DMS153 treated with DMSO at 0.1 percent for 48 hours (cell line): ENCODE measurements around the gene SYT6.
"Not testable (repeated sequence)": the region's sequence is repeated elsewhere in the genome, so short reads cannot be mapped to it uniquely, and the experiment has no call there.

Experiments used
- DNase-seq: peaks from one replicate; lab custom pipeline; 2025; ENCODE audit not compliant: unreplicated experiment; lab: John Stamatoyannopoulos, UW

The SYT6 gene

GRCh38 chr1:114076308-114076707, 77.4 kb downstream of the SYT6 start:
- DNase-seq: no peak

GRCh38 chr1:114075546-114076242, 78.0 kb downstream of the SYT6 start:
- no peak for DNase-seq

DNA sequence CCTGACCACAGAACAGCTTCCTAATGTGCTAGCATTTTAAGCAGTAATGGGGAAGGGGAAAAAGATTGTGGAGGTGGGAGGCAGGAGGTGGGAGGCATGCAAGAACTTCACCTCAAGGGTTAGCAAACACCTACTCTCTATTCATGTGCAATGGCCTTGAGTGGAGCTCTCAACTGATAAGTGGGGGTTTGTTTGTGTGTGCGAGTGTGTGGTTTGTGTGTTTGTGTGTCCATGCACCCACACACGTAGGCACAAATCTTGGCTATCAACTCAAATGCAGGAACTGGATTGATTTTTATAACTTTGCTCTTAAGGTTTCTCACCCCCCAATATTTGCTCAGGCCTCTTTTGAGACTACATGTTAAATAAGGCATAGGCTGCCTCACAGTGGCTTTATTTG, 78.6 kb downstream of the SYT6 start:
- DNase-seq: no peak

DNA sequence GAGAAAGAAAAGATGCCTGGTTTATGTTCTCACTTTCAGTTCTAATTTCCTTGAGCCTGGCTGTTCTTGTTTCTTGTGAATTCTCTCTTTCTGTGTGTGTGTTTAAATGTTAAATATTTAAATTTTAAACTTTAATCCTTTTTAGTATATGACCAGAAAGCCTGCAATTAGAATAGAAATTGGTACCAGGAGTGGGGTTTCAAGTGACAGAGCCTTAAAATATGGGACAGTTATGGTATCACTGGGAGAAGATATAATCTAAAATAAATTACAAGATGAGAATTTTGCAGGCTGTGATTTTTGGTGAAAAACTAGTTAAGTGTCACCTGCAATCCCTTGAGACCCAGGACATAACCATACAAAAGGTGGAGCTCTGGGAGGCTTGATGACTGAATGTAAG, 81.4 kb downstream of the SYT6 start:
- DNase-seq: no peak

- DNase-seq: not testable (repeated sequence)
Measured at GRCh38 chr1:114069762-114070161, 83.9 kb downstream of the SYT6 start.

GRCh38 chr1:114068684-114069083, 85.0 kb downstream of the SYT6 start:
- DNase-seq: not testable (repeated sequence)

DNA sequence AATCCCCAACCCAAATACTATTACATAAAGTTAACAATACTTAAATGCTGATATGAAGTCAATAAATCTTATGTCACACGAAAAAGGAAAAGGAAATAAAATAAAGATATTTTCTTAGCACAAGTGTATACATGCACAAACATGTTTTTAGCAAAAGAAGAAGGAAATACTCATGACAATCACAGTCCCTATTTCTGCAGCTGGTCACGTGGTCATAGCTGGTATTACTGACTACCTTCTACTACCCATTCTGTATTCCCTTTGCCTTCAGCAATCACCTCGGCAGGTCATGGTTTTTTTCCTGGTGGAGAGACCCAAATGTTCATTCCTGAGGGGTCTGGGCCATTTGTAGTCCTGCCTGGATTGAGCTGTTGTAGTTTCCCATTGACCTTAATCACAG, 88.0 kb downstream of the SYT6 start:
- not testable (repeated sequence) for DNase-seq

- no peak for DNase-seq
Measured at GRCh38 chr1:114063544-114063943, 90.1 kb downstream of the SYT6 start.

- DNase-seq: no peak
Measured at GRCh38 chr1:114062477-114063099, 91.1 kb downstream of the SYT6 start.

DNA sequence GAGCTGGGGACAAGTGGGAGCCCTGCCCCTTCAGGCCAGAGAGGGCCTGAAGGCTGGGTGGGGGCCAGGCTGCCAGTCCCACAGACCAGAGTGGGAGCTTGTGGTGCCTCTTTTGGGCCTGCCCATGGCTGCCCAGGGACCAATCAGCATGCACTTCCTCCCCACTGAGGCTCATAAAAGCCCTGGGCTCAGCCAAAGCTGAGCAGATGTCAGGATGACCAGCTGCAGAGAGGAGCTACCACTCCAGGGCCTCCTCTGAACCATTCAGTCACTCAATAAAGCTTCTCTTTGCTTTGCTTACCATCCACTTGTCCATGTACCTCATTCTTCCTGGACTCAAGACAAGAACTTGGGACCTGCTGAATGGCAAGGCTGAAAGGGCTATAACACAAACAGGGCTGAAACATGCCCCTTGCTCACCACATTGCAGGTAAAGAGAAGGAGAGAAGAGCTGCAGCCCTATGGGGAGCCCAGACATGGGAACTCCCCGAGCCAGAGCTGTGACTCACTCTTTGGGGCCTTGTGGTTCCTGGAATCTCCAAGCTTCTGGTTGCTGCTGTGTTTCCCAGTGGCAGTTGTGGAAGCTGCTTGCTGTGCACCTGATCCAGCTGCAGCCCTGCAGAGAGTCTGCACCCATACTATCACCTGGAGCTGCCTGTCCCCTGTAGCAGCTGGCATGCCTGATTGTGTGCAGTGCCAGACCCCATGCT, 92.4 kb downstream of the SYT6 start:
- no peak for DNase-seq

DNA sequence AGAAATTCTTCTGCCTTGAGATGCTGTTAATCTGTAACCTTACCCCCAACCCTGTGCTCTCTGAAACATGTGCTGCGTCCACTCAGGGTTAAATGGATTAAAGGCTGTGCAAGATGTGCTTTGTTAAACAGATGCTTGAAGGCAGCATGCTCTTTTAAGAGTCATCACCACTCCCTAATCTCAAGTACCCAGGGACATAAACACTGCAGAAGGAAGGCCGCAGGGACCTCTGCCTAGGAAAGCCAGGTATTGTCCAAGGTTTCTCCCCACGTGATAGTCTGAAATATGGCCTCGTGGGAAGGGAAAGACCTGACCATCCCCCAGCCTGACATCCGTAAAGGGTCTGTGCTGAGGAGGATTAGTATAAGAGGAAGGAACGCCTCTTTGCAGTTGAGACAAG, 95.4 kb downstream of the SYT6 start:
- DNase-seq: not testable (repeated sequence)

DNA sequence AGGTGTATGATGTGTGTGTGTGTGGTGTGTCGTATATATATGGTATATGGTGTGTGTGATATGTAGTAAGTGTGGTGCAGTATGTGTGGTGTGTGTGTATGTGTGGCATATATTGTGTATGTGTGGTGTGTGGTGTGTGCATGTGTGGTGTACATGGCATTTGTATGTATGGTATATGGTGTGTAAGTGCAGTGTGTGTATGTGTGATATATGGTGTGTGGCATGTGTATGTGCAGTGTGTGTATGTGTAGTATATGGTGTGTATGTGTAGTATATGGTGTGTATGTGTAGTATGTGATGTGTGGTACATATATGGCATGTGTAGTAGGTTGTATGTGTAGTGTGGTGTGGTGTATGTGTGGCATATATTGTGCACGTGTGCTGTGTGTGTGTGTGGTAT, 99.5 kb downstream of the SYT6 start:
- DNase-seq: no peak

DNA sequence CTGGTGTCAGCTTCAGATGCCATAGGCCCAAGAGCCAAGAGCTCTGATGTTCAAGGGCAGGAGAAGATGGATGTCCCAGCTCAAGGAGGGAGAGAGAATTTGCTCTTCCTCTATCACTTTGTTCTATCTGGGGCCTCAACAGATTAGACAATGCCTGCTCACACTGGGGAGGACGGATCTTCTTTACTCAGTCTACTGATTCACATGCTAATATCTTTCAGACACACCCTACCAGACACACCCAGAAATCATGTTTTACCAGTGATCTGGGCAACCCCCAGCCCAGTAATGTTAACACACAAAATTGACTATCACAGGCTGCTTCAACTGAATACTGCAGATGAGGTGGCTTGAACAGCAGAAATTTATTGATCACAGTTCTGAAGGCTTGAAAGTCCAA, 105.4 kb downstream of the SYT6 start:
- DNase-seq: no peak

- DNase-seq: no peak
Measured at GRCh38 chr1:114043548-114043947, 110.1 kb downstream of the SYT6 start.

GRCh38 chr1:114043054-114043453, 110.6 kb downstream of the SYT6 start:
- DNase-seq: no peak

DNA sequence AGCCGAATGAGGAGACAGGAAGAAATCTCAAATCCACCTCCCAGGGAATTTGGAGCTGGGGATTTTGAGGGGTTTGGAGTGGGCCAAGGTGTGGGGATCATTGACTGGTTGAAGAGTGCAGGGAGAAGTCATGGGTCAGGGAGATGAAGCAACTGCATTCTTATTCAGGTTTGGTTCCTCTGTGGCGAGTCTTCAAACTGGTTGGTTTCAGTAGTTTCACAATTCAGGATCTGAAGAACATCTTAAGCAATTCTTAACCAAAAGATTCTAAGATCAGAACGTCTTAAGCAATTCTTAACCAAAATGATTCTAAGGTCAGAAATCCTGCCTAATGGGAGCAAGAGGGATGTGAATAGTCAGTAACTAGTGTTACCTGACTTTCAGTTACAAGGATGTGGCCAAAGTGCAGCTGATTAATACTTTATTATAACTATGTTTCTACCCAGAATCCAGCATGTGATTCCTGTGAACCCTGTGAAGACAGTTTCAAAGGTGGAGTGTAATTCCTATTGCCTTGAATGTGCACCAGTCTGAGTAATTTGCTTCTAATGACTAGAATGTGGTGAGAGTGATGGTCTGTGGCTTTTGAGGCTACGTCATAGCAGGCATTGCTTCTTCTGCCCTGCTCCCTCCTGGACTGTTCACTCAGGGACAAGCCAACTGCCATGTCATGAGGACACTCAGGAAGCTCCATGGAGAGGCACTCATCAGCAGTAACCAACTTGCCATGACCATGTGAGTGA, 113.2 kb downstream of the SYT6 start:
- DNase-seq: no peak
